ENCODE results near the gene SUGCT. TPM values are rescaled to one million over a fixed set of nuclear protein-coding genes. Genes with fewer than 3 reads are reported as not detected.
A peak's percentile ranks its signal among the peaks of the same experiment; 100 is the strongest.

Gene SUGCT
- total RNA-seq, 1 donor from 2014 or later: 7.1 TPM

DNA sequence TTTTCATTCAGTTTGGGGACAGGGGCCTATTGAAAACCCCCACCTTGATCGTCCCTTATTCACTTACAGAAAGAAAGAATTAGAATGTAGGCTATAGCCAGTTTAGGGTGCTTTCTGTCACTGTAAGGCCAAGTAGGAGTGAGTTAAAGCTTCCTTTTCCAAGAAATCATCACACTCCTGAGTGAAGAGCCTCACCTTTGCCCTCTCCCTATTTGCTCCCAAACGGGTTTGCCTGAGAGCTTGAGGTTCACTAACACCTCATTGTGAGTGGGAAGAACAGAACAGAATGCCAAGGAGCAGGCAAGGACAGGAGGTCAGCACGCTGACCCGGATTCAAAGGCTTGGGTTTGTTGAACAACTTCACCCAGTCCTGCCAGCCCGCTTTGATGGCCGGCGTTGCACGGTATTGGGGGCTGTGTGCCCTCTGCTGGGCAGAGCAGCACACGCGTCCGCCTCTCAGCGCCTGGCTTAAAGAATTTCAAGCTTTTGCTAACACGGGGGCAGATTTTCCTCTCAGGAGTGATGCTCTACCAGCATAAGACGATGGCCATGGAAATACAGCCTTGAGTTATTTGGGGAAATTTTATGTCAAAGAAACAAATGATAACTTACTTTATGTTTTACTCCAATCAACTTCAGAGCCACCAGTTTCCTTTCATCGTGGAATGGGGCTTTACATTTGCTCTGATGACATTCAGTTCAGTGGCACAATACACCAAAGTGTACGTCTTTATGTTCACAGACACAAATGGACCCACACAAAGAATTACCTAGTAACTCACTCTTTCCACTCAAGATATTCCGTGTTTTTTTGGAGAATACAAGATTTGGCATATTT, 470.0 kb downstream of the SUGCT start:
- DNase-seq (ENCODE audit: extremely low spot score, unreplicated experiment): no peak
- Mint-ChIP-seq H3K4me1 (ENCODE audit: unreplicated experiment) (peaks cover 4% of the 10 kb centered on the region), H3K4me3 (no peak overlapping the region), H3K36me3 (no peaks in the 10 kb centered on the region), H3K27me3 (no peaks in the 10 kb centered on the region), H3K9me3 (peaks cover 13% of the 10 kb centered on the region), H3K27ac (no peak overlapping the region)
- TF ChIP-seq, protein P1, sequence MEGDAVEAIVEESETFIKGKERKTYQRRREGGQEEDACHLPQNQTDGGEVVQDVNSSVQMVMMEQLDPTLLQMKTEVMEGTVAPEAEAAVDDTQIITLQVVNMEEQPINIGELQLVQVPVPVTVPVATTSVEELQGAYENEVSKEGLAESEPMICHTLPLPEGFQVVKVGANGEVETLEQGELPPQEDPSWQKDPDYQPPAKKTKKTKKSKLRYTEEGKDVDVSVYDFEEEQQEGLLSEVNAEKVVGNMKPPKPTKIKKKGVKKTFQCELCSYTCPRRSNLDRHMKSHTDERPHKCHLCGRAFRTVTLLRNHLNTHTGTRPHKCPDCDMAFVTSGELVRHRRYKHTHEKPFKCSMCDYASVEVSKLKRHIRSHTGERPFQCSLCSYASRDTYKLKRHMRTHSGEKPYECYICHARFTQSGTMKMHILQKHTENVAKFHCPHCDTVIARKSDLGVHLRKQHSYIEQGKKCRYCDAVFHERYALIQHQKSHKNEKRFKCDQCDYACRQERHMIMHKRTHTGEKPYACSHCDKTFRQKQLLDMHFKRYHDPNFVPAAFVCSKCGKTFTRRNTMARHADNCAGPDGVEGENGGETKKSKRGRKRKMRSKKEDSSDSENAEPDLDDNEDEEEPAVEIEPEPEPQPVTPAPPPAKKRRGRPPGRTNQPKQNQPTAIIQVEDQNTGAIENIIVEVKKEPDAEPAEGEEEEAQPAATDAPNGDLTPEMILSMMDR (conservative IDR thresholded peaks at IDR 0.05): peak; percentile 86

DNA sequence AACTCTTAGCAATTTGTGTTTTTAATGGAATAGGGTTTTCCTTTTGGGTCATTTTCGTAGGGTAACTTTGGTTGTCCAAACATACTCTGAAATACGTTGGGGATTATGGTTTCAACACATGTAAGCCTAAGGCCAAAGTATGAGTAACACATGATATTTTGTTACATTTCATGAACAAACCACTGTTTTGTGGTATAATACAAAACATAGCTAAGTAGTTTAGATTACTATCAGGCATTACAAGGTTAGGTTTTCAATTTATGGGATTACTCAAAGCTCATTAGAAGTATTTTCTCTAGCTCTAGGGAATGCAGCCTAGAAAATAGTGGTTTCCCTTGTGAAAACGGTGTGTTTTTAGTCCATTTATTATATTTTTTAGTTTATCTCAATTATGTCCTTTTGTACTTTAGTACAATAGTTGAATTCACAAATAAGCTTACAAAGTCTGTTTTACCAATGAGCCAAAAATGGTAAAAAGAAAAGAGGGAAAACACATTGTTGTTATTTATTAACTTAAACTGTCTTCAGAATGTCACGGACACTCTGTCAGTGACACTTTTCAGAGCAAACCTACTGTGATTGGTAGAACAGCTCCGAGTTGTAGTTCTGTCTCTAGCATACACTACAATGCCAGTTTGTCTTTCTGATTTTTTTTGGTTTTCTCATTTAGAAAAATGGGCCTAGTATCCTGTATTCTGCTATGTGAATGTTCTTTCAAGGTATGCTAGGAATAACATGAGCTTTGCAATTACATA, 473.7 kb downstream of the SUGCT start:
- H3K27ac Mint-ChIP-seq: no peak overlapping the region
- peaks cover 5% of the 10 kb centered on the region for H3K9me3 Mint-ChIP-seq
- H3K4me3 Mint-ChIP-seq: no peak overlapping the region
- H3K36me3 Mint-ChIP-seq: no peaks in the 10 kb centered on the region
- TF ChIP-seq, protein P1 (conservative IDR thresholded peaks at IDR 0.05): no peak
- no peak for DNase-seq (ENCODE audit: extremely low spot score, unreplicated experiment)
- no peaks in the 10 kb centered on the region for H3K27me3 Mint-ChIP-seq
- H3K4me1 Mint-ChIP-seq (ENCODE audit: unreplicated experiment): peaks cover 4% of the 10 kb centered on the region

DNA sequence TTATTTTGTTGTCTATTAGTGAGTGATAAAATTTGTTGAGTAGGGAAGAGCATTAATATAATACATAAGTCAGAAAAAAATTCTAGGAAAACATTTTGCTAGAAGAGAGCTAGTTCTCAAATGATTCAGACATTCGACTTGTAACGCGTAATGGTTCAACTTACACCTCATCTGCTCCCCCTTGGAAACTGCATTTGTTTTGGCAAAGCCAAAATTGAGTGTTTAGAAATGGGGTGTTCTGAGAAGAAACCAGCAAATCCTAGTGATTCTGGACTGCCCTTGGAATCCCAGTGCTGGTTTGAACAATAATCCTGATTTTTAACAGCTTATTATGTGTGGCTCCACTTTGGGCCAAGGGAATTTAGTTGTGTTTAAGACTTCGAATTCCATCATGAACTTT, 475.7 kb downstream of the SUGCT start:
- TF ChIP-seq, protein P1 (conservative IDR thresholded peaks at IDR 0.05): no peak
- Mint-ChIP-seq H3K4me3 (no peak overlapping the region), H3K27me3 (no peaks in the 10 kb centered on the region), H3K36me3 (no peaks in the 10 kb centered on the region), H3K9me3 (peaks cover 5% of the 10 kb centered on the region), H3K4me1 (ENCODE audit: unreplicated experiment) (no peaks in the 10 kb centered on the region), H3K27ac (no peak overlapping the region)
- no peak for DNase-seq (ENCODE audit: extremely low spot score, unreplicated experiment)

DNA sequence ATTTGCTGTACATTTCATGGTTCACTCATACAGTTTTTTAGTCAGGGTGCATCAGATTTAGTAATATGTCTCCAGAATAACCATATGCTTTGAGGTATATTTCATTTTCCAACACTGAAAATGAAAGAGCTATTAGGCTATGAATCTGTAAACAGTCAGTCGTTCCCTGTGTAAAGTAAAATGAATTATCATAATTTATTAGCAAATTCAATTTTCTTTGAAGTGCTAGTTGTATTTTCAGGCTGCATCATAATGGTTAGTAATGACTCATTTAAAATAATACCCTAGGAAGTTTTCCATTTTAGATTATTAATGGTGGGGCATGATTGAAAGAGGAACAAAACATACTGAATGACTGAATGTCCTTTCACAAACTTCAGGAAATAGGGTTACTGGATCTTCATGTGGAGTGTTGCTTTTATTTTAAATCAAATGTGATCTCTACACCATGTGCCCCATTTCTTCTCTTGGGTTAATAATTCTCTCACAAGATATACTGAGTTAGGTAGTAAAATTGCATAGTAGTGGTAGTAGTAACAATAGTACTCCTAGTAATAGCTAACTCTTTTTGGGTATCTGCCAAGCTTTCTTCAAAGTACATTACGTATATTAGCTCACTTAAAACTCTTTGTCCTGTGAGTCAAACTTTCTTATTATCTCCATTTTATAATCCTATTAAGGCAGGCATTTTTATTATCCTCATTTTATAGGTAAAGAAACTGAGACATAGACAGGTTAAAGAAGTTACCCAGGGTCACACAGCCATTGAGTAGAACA, 476.5 kb downstream of the SUGCT start:
- Mint-ChIP-seq H3K4me3 (no peak overlapping the region), H3K27me3 (no peaks in the 10 kb centered on the region), H3K4me1 (ENCODE audit: unreplicated experiment) (no peaks in the 10 kb centered on the region), H3K9me3 (peaks cover 5% of the 10 kb centered on the region), H3K27ac (no peak overlapping the region), H3K36me3 (no peaks in the 10 kb centered on the region)
- TF ChIP-seq, protein P1 (conservative IDR thresholded peaks at IDR 0.05): no peak
- no peak for DNase-seq (ENCODE audit: extremely low spot score, unreplicated experiment)

DNA sequence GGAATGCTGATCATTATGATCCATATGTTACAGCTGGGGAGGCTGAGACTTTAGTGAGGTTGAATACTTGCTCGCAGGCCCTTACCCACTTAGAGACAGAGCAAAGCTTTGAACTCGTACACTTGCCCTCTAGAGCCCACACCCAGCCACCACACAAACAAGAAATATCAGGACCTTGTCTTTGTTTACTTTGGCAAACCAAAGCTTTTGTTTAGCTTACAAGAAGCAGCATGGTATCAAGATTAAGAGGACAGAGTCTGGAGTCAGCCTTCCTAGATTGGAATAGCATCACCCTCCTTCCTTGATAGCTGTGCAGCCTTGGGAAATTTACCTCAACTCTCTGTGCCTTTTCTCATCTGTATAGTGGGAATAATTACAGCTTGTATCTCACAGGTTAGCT, 477.5 kb downstream of the SUGCT start:
- H3K4me3 Mint-ChIP-seq: no peak overlapping the region
- peaks cover 5% of the 10 kb centered on the region for H3K9me3 Mint-ChIP-seq
- TF ChIP-seq, protein P1 (conservative IDR thresholded peaks at IDR 0.05): no peak
- no peaks in the 10 kb centered on the region for H3K27me3 Mint-ChIP-seq
- DNase-seq (ENCODE audit: extremely low spot score, unreplicated experiment): no peak
- H3K36me3 Mint-ChIP-seq: no peaks in the 10 kb centered on the region
- no peak overlapping the region for H3K27ac Mint-ChIP-seq
- H3K4me1 Mint-ChIP-seq (ENCODE audit: unreplicated experiment): no peaks in the 10 kb centered on the region

Measured in type B pancreatic cell (in vitro differentiated cells).